SH-SY5Y (cell line): ENCODE data around the gene FBXO38.

ENCODE experiments used
- GATA2 ChIP-seq: IDR thresholded peaks from 2 replicates; pipeline ENCODE4 v1.6.1; 2011; ENCODE audit warnings: mild to moderate bottlenecking, low read depth, low read length
- GATA3 ChIP-seq: IDR thresholded peaks from 2 replicates; pipeline ENCODE4 v1.6.1; 2011; ENCODE audit warnings: low read depth, mild to moderate bottlenecking, low read length, moderate library complexity

DNA sequence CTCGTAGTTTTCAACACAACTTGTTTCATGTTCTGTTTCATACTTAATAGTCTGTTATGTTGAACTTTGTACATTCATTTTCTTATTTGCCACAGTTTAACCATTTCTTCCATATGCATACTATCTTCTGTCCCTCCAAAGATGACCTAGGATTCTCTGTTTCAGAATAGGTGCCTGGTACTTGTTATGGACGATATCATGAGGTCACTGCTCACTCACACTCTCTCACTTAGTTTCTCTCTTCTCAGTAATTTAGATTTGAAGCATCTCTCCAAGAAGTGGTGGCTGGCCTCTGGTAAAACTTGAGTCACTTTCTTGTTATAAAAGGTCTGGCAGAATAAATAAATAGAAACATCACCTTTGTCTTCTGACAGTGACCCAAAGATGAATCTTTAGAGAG is 28.4 kb downstream of the FBXO38 start:
- TF ChIP-seq GATA3 = no peak
- no peak for TF ChIP-seq GATA2
